Spleen (tissue), 11 donors: ENCODE measurements around the gene DCTN4. TPM values are rescaled to one million over a fixed set of nuclear protein-coding genes. Genes with fewer than 3 reads are reported as not detected.

ENCODE experiments used
- DNase-seq: peaks from one replicate; pipeline ENCODE4 v3.0.0-alpha.2; 2020
- H3K27ac ChIP-seq, 8 donors: fragments of 200-600 bp; sonication (generic) in 7 of 8; 1 replicate in 4 of 8; 2 replicates in 4 of 8; pipeline versions ENCODE4 v1.5.0 to v1.8.0; 2016 to 2021; ENCODE audit warnings: inconsistent platforms in 4 of 8, mild to moderate bottlenecking in 4 of 8, moderate library complexity in 1 of 8
- H3K27me3 ChIP-seq, 7 donors: fragments of 200-600 bp; sonication (generic) in 6 of 7; replicated peaks in 1 of 7; 1 replicate in 4 of 7; 2 replicates in 3 of 7; pipeline versions ENCODE4 v1.5.0 to v1.8.0; 2016 to 2021; ENCODE audit warnings: inconsistent platforms in 3 of 7, mild to moderate bottlenecking in 1 of 7
- H3K36me3 ChIP-seq, 6 donors: fragments of 200-600 bp; sonication (generic) in 5 of 6; 1 replicate in 4 of 6; 2 replicates in 2 of 6; pipeline versions ENCODE4 v1.5.0 to v1.8.0; 2016 to 2021; ENCODE audit warnings: inconsistent platforms in 2 of 6
- H3K4me1 ChIP-seq, 6 donors: fragments of 200-600 bp; sonication (generic) in 5 of 6; 1 replicate in 3 of 6; 2 replicates in 3 of 6; pipeline versions ENCODE4 v1.5.0 to v1.8.0; 2016 to 2021; ENCODE audit warnings: inconsistent platforms in 3 of 6
- H3K4me3 ChIP-seq, 8 donors: fragments of 200-600 bp; sonication (generic) in 7 of 8; 1 replicate in 4 of 8; 2 replicates in 4 of 8; pipeline versions ENCODE4 v1.5.0 to v1.8.0; 2016 to 2021; ENCODE audit warnings: inconsistent platforms in 4 of 8, mild to moderate bottlenecking in 4 of 8, moderate library complexity in 2 of 8
- H3K9me3 ChIP-seq, 8 donors: fragments of 200-600 bp; sonication (generic) in 7 of 8; 1 replicate in 4 of 8; 2 replicates in 4 of 8; pipeline versions ENCODE4 v1.5.0 to v1.8.0; 2016 to 2021; ENCODE audit warnings: inconsistent platforms in 4 of 8
- POLR2A ChIP-seq, 3 donors: fragments of 450-650 bp; IDR thresholded peaks; one replicate each; pipeline ENCODE4 v1.5.1; 2017; ENCODE audit warnings: antibody characterized with exemption in 3 of 3, mild to moderate bottlenecking in 1 of 3
- POLR2AphosphoS5 ChIP-seq, 3 donors: sonication (generic); formaldehyde crosslinking; IDR thresholded peaks; one replicate each; pipeline ENCODE4 v1.5.1; 2017; ENCODE audit warnings: antibody characterized with exemption in 3 of 3
- WGBS, 5 donors: extraction: QIAGEN DNeasy Blood & Tissue Kit in 3 of 5; methylation state at CpG; one replicate each; pipeline versions ENCODE4 v1.1.5 to v1.1.7; 2013 to 2018; 5-methylcytosine and 5-hydroxymethylcytosine counted together
- intact Hi-C: fragments of 100-400 bp; cut with DNase I; formaldehyde crosslinking; loops from one replicate; pipeline ENCODE4 v1.15.0; 2023; ENCODE audit warnings: low total_unique reads
- polyA plus RNA-seq, 3 donors: library from polyadenylated mRNA; stranded (reverse); fragments of 200-250 nt; gene quantifications; one replicate each; pipeline ENCODE4 v1.2.1, GENCODE V29; 2013
- total RNA-seq, 7 donors: library from RNA; depleted of rRNA in 3 of 7; stranded (reverse); fragments of >200 nt in 3 of 7; fragmentation: NEBNext Ultra II Directional in 4 of 7; extraction: Animal tissue kit (Norgen Biotek cat#: 25700) in 4 of 7; gene quantifications; one replicate each; pipeline versions ENCODE4 v1.1.0 to v1.2.1, GENCODE V29; 2016 to 2021
- TF ChIP-seq, protein P1 (sequence below), 11 experiments: fragments of 200-600 bp in 7 of 11; fragments of 450-650 bp in 4 of 11; sonication (generic) in 4 of 11; IDR thresholded peaks in 8 of 11; conservative IDR thresholded peaks in 3 of 11; 1 replicate in 7 of 11; 2 replicates in 4 of 11; pipeline versions ENCODE4 v1.4.0 to v1.8.0; 2016 to 2021; ENCODE audit warnings: antibody characterized with exemption in 11 of 11, inconsistent platforms in 4 of 11, mild to moderate bottlenecking in 1 of 11
- donor health status: healthy with polysubstance abuse.
- donor health status: DM: no; HTN: no; CAD: no; lungs with moderate emphysema.
- donor health status: DM: no; HTN: no; CAD: no.
- donor health status: Bipolar disorder and iron deficiency.
- donor health status: healthy.
- donor health status: DM: no; HTN: no; CAD: no.
- donor health status: DM: yes; HTN: yes; CAD: no.

Gene DCTN4
- total and polyA plus RNA-seq, 10 donors: 11.4 to 68.7 (median 52.0) TPM

DNA sequence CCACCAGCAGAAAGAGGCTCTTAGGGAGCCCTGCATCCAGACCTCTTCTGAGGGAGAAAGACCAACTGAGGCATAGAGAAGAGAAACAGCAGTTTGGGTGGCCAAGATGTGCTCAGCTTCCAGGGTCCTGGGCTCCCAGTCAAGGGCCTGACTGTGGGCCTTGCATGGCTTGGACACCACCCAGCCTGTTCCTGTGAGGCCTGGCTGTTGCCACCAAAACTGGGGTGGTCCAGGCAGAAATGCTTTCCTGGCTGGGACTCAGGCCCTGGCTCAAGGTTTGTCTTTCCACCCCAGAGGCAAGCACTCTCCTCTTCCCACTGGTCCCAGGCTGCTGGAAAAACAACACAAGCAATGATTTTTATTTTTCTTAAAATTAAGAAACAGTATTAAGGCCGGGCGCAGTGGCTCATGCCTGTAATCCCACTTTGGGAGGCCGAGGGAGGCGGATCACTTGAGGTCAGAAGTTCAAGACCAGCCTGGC, 84.4 kb downstream of the DCTN4 start:
- intact Hi-C loops: no loop called here
- no peak for TF ChIP-seq POLR2AphosphoS5 (IDR thresholded peaks at IDR 0.05)
- Histone ChIP-seq H3K4me1 (peaks cover 9 to 27% (median 22%) of the 10 kb centered on the region in 6 donors), H3K36me3 (peaks cover 0 to 8% (median 0%) of the 10 kb centered on the region in 6 donors), H3K27me3 (peaks cover 0 to 35% (median 9%) of the 10 kb centered on the region in 7 donors), H3K4me3 (no peak overlapping the region), H3K27ac (no peak overlapping the region), H3K9me3 (no peaks in the 10 kb centered on the region)
- DNase-seq: no peak
- 87 to 95% (median 91%) methylated on average over 4 of the region's 4 CpGs for WGBS, 5 donors

DNA sequence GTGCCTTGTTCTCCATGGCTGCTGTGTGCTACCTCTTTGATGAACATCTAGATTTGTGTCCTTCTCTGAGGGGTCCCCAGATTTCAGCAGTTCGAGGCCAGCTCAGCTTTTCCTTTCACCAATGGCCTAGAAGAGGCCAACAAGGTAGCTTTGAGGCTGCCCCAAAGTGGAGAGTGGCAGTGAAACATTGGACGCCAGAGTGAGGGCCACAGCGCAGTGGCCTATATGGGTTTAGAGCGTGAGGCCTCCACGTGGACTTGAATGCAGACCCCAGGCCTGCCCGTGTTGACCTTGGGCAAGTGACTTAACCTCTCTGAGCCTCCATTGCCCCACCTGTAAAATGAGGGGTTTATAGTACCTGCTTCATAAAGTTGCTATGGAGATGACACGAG, 85.9 kb downstream of the DCTN4 start:
- TF ChIP-seq POLR2AphosphoS5 (IDR thresholded peaks at IDR 0.05) (no peak), POLR2A (IDR thresholded peaks at IDR 0.05) (no peak)
- TF ChIP-seq, protein P1, sequence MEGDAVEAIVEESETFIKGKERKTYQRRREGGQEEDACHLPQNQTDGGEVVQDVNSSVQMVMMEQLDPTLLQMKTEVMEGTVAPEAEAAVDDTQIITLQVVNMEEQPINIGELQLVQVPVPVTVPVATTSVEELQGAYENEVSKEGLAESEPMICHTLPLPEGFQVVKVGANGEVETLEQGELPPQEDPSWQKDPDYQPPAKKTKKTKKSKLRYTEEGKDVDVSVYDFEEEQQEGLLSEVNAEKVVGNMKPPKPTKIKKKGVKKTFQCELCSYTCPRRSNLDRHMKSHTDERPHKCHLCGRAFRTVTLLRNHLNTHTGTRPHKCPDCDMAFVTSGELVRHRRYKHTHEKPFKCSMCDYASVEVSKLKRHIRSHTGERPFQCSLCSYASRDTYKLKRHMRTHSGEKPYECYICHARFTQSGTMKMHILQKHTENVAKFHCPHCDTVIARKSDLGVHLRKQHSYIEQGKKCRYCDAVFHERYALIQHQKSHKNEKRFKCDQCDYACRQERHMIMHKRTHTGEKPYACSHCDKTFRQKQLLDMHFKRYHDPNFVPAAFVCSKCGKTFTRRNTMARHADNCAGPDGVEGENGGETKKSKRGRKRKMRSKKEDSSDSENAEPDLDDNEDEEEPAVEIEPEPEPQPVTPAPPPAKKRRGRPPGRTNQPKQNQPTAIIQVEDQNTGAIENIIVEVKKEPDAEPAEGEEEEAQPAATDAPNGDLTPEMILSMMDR (IDR thresholded peaks at IDR 0.05 in 8 of 11, conservative IDR thresholded peaks at IDR 0.05 in 3 of 11): no peak
- no peaks in the 10 kb centered on the region for H3K36me3 ChIP-seq
- peaks cover 0 to 35% (median 9%) of the 10 kb centered on the region in 7 donors for H3K27me3 ChIP-seq
- H3K9me3 ChIP-seq: no peaks in the 10 kb centered on the region
- no peak overlapping the region for H3K27ac ChIP-seq
- DNase-seq: no peak
- 65 to 70% (median 70%) methylated on average over 7 of the region's 7 CpGs for WGBS, 5 donors
- peaks cover 9 to 27% (median 22%) of the 10 kb centered on the region in 6 donors for H3K4me1 ChIP-seq
- intact Hi-C loops: no loop called here
- peak overlapping the region in 4 of 8 donors; percentile 48 to 75 (median 54) for H3K4me3 ChIP-seq

DNA sequence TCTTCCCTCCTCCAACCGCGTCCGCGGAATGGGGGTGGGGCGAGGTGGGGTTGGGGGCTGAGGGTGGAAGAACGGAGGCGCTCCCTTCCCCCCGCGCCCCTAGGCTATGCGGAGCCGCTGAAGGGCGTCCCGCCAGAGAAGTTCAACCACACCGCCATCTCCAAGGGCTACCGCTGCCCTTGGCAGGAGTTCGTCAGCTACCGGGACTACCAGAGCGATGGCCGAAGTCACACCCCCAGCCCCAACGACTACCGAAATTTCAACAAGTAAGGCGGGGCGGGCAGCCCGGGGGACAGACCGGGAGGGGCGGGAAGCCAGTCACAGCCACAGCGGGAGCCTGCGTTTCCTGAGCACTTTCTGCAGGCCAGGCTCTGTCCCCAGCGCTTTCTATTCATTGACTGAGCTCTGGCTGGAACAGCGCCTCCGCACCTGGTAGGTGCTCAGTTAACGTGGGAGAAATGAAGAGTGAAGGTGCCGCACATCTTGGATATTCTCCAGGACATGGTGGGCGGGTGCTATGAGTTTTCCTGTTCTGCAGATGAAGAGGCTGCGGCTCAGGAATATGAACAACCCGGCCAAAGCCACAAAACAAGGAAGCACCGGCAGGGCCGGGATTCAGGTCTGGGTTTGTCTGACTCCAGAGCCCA, 86.5 kb downstream of the DCTN4 start:
- Histone ChIP-seq H3K27ac (peak overlapping the region in 2 of 8 donors; percentile 17 to 18), H3K36me3 (no peaks in the 10 kb centered on the region), H3K4me1 (peaks cover 9 to 27% (median 22%) of the 10 kb centered on the region in 6 donors), H3K27me3 (peaks cover 0 to 35% (median 9%) of the 10 kb centered on the region in 7 donors), H3K9me3 (no peaks in the 10 kb centered on the region), H3K4me3 (peak overlapping the region; percentile 30 to 75 (median 46))
- whole genome bisulfite sequencing, 5 donors: 1 to 6% (median 4%) methylated on average over 13 to 37 of the region's 38 CpGs
- intact Hi-C loops: no loop called here
- TF ChIP-seq POLR2A (IDR thresholded peaks at IDR 0.05): no peak
- peak in 2 of 3 donors; percentile 43 to 49 for TF ChIP-seq POLR2AphosphoS5 (IDR thresholded peaks at IDR 0.05)
- TF ChIP-seq, protein P1 (IDR thresholded peaks at IDR 0.05 in 8 of 11, conservative IDR thresholded peaks at IDR 0.05 in 3 of 11): no peak
- peak; percentile 83 for DNase-seq

DNA sequence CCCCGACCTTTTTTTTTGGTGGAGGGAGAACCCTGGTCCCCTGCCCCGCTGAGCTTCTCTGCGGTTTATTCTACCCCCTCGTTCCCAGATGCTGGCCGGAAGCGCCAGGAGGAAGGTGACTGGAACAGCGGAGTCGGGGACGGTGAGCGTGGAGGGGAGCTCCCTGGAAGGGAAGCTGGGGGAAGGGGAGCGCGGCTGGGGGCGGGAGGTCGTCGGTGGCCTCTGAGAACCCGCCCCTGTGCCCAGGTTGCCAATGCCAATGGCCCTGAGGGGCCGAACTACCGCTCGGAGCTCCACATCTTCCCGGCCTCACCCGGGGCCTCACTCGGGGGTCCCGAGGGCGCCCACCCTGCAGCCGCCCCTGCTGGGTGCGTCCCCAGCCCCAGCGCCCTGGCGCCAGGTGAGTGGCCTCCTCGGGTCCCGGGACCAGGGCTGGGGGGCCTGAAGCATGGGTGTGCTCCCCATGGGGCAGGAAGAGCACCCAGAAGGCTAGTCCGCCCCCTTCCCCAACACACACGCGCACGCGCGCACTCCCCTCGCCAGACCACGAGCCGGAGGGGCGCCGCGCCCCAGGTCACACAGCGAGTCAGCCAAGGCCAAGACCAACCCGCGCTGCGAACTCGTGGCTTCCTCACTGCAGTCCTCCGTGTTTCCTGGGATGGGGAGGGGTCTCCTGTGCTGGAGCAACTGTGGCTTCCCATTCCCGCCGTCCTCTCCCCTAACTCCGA, 87.1 kb downstream of the DCTN4 start:
- Histone ChIP-seq H3K9me3 (no peaks in the 10 kb centered on the region), H3K36me3 (no peaks in the 10 kb centered on the region), H3K4me1 (peaks cover 9 to 27% (median 22%) of the 10 kb centered on the region in 6 donors), H3K4me3 (peak overlapping the region; percentile 30 to 75 (median 46)), H3K27me3 (peaks cover 0 to 35% (median 9%) of the 10 kb centered on the region in 7 donors), H3K27ac (peak overlapping the region in 2 of 8 donors; percentile 17 to 18)
- DNase-seq: peak; percentile 79
- intact Hi-C loops: no loop called here
- TF ChIP-seq POLR2AphosphoS5 (IDR thresholded peaks at IDR 0.05) (no peak), POLR2A (IDR thresholded peaks at IDR 0.05) (no peak)
- TF ChIP-seq, protein P1 (IDR thresholded peaks at IDR 0.05 in 8 of 11, conservative IDR thresholded peaks at IDR 0.05 in 3 of 11): no peak
- WGBS, 5 donors: 1 to 6% (median 2%) methylated on average over 22 to 51 of the region's 51 CpGs
